ENCODE measurements around the gene IPO9.

Gene IPO9

GRCh38 chr1:201828820-201829774 lies at the start of gene IPO9:
TSS of gene IPO9 (plus strand) at chr1:201829157. CDS start at chr1:201829210, 53 bp downstream.
- H3K4me3 ChIP-seq (ENCODE audit: low read depth, low read length): peak within 1 kb of the TSS; percentile 100

- H3K4me3 ChIP-seq (ENCODE audit: low read depth, low read length): no peak overlapping the region
Observed at GRCh38 chr1:201779351-201779880, 49.5 kb upstream of the IPO9 start.

DNA sequence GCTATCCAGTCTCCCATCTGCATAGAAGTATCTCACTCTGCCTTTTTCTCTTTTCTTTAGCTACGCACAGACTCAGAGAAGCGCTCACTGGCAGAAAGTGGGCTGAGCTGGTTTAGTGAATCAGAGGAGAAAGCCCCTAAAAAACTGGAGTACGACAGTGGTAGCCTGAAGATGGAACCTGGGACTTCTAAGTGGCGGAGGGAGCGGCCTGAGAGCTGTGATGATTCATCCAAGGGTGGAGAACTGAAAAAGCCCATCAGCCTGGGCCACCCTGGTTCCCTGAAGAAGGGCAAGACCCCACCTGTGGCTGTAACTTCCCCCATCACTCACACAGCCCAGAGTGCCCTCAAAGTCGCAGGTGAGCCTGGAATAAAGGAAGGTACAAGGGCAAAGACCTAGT lies 48.0 kb upstream of the IPO9 start:
- H3K4me3 ChIP-seq (ENCODE audit: low read depth, low read length): no peak overlapping the region

GRCh38 chr1:201781437-201781836 lies 47.5 kb upstream of the IPO9 start:
- no peak overlapping the region for H3K4me3 ChIP-seq (ENCODE audit: low read depth, low read length)

DNA sequence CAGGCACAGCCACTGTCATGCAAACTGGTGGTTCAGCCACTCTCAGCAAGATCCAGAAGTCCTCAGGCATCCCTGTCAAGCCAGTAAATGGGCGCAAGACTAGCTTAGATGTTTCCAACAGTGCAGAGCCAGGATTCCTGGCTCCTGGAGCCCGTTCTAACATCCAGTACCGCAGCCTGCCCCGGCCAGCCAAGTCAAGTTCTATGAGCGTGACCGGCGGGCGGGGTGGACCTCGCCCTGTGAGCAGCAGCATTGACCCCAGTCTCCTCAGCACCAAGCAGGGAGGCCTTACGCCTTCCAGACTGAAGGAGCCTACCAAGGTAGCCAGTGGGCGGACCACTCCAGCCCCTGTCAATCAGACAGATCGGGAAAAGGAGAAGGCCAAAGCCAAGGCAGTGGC lies 46.6 kb upstream of the IPO9 start:
- no peak overlapping the region for H3K4me3 ChIP-seq (ENCODE audit: low read depth, low read length)

DNA sequence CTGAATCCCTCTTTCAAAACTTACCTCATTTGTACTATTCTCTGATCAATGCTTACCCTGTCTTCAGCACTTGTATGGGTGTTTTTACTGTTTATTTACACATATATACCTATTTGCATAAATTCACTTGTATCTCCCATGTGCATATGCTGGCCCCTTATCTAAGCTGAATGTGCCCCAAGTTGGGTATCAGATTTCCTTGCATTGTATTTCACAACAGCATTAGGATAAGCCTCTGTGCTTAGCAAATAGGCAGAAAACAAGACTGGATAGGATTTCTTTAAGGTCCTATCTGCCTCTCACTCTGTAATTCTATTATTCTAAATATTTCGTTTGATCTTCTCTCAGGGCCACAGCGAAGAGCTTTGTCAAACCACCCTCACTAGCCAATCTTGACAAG lies 45.9 kb upstream of the IPO9 start:
- H3K4me3 ChIP-seq (ENCODE audit: low read depth, low read length): no peak overlapping the region

DNA sequence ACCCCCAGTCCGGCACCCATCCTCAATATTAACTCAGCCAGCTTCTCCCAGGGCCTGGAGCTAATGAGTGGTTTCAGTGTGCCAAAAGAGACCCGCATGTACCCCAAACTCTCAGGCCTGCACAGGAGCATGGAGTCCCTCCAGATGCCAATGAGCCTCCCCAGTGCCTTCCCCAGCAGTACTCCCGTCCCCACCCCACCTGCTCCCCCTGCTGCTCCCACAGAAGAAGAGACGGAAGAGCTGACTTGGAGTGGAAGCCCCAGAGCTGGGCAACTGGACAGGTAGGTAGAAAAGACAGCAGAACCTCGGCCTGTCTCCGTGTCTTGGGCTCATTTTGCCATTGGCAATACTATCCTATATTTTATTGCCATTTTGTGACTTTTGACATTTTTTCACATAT lies 45.4 kb upstream of the IPO9 start:
- no peak overlapping the region for H3K4me3 ChIP-seq (ENCODE audit: low read depth, low read length)

DNA sequence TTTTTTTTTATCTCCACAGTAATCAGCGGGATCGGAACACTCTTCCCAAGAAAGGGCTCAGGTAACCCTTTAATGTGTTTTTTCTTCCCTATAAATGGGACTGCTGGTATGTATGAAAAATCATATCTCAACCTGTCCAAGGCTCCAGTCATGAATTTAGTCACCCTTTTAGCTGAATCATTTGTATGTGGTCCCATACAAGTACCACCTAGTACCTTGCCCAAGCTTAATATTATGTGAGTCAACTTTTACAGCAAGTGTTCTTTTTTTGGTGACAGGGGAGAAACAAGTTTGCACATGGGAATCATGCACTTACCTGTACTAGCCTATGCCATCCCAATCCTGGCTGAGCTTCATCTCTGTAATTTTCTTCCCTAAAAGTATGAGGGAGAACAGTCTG lies 43.7 kb upstream of the IPO9 start:
- H3K4me3 ChIP-seq (ENCODE audit: low read depth, low read length): no peak overlapping the region

GRCh38 chr1:201786824-201787223 lies 42.1 kb upstream of the IPO9 start:
- no peak overlapping the region for H3K4me3 ChIP-seq (ENCODE audit: low read depth, low read length)

DNA sequence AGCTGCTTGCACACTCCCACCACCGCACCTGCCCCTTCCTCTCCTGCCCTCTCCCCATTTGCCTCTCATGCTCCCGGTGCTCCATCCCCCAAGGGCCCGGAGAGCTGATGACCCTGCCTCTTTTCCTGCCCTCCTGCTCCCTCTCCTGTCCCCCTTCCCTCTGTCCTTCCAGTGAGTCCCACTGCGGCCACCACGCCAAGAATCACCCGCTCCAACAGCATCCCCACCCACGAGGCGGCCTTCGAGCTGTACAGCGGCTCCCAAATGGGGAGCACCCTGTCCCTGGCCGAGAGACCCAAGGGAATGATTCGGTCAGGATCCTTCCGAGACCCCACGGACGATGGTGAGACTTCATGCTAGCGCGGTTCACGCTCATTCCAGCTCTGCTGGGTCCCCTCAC lies 40.7 kb upstream of the IPO9 start:
- H3K4me3 ChIP-seq (ENCODE audit: low read depth, low read length): no peak overlapping the region

- no peak overlapping the region for H3K4me3 ChIP-seq (ENCODE audit: low read depth, low read length)
Observed at GRCh38 chr1:201789245-201789644, 39.7 kb upstream of the IPO9 start.

- no peak overlapping the region for H3K4me3 ChIP-seq (ENCODE audit: low read depth, low read length)
Observed at GRCh38 chr1:201790261-201790660, 38.7 kb upstream of the IPO9 start.

GRCh38 chr1:201791051-201791778 lies 37.7 kb upstream of the IPO9 start:
- no peak overlapping the region for H3K4me3 ChIP-seq (ENCODE audit: low read depth, low read length)

- no peak overlapping the region for H3K4me3 ChIP-seq (ENCODE audit: low read depth, low read length)
Observed at GRCh38 chr1:201791779-201792173, 37.2 kb upstream of the IPO9 start.

- H3K4me3 ChIP-seq (ENCODE audit: low read depth, low read length): no peak overlapping the region
Observed at GRCh38 chr1:201792534-201793305, 36.2 kb upstream of the IPO9 start.

DNA sequence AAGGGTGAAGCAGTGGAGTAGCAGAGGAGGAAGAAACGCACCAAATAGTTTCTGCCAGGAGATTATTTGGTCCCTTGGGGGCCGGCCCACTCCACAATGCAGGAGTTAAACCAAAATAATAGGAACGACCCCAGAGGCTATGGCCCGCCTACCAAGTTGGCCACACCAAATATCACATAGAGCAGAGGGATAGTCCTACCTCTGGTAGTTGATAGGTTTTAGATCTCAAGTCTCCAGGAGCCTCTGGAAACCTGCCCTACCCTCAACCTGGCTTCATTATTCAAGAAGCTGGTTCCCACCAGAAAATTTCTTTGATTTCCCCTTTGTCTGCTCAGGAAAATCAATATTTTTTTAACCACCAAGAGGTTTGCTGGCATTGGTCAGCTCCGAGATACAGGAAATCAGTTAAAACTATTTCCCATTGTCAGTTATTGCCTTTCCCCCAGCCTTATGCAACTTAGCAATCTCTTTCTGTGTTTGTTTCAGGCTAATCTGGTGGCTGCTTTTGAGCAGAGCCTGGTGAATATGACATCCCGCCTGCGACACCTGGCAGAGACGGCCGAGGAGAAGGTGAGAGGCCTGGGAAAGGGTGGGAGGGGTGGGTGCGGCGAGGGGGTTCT lies 35.5 kb upstream of the IPO9 start:
- no peak overlapping the region for H3K4me3 ChIP-seq (ENCODE audit: low read depth, low read length)

- H3K4me3 ChIP-seq (ENCODE audit: low read depth, low read length): no peak overlapping the region
Observed at GRCh38 chr1:201795066-201795465, 33.9 kb upstream of the IPO9 start.

DNA sequence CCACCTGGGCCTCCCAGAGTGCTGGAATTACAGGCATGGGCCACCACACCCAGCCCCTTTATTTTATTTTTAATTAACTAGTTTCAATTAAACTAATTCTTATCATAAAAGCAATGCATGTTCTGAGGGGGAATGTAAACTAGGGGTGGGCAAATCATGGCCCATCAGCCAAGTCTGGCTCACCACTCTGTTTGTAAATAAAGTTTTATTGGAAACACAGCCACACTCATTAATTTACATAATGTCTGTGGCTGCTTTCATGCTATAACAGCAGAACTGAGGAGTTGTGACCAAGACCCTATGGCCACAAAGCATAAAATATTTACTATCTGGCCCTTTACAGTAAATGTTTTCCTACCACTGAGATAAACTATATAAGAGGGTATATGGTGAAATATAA lies 28.7 kb upstream of the IPO9 start:
- no peak overlapping the region for H3K4me3 ChIP-seq (ENCODE audit: low read depth, low read length)

GRCh38 chr1:201806801-201807200 lies 22.2 kb upstream of the IPO9 start:
- H3K4me3 ChIP-seq (ENCODE audit: low read depth, low read length): no peak overlapping the region

GRCh38 chr1:201807958-201808632 lies 20.9 kb upstream of the IPO9 start:
- no peak overlapping the region for H3K4me3 ChIP-seq (ENCODE audit: low read depth, low read length)
